Gastroesophageal sphincter (tissue), 3 donors: ENCODE data around the gene ROR2.

Source experiments
- POLR2AphosphoS5 ChIP-seq: sonication (generic); formaldehyde crosslinking; IDR thresholded peaks from one replicate; pipeline ENCODE4 v1.6.1; 2017; ENCODE audit warnings: antibody characterized with exemption
- TF ChIP-seq, protein P1 (sequence below), 4 experiments: fragments of 200-600 bp in 2 of 4; fragments of 450-650 bp in 2 of 4; sonication (generic) in 1 of 4; IDR thresholded peaks; one replicate each; pipeline ENCODE4 v1.5.1; 2017 to 2019; ENCODE audit warnings: antibody characterized with exemption in 4 of 4, mild to moderate bottlenecking in 2 of 4, moderate library complexity in 2 of 4

DNA sequence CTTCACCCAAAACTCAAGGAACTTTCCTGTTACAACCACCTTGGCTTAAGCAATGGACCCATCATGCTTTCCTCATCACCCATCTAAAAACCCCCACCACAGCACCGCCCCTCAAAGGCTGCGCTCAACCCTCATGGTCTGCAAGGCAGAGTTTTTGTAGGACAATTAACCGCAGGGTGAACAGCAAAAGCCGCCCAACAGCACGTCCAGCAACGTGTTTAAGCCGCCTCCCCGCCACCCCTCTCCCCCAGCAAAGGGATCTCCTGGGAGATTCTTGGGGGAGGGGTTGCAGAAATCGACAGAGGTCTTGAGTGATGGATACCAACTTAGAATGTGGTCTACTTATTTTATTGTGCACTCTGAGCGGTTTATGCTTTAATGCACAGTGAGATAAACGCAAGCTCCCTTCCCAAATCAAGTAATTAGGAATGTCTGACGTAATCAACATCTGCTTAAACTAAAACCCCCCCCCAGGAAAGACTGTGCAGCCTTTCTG is 1.9 kb downstream of the ROR2 start:
- TF ChIP-seq POLR2AphosphoS5, result peak; percentile 5
- TF ChIP-seq, protein P1, sequence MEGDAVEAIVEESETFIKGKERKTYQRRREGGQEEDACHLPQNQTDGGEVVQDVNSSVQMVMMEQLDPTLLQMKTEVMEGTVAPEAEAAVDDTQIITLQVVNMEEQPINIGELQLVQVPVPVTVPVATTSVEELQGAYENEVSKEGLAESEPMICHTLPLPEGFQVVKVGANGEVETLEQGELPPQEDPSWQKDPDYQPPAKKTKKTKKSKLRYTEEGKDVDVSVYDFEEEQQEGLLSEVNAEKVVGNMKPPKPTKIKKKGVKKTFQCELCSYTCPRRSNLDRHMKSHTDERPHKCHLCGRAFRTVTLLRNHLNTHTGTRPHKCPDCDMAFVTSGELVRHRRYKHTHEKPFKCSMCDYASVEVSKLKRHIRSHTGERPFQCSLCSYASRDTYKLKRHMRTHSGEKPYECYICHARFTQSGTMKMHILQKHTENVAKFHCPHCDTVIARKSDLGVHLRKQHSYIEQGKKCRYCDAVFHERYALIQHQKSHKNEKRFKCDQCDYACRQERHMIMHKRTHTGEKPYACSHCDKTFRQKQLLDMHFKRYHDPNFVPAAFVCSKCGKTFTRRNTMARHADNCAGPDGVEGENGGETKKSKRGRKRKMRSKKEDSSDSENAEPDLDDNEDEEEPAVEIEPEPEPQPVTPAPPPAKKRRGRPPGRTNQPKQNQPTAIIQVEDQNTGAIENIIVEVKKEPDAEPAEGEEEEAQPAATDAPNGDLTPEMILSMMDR (IDR thresholded peaks at IDR 0.05), result no peak
